Upper lobe of left lung (tissue), 6 donors: ENCODE measurements around the gene HNF4A. TPM values are rescaled to one million over a fixed set of nuclear protein-coding genes. Genes with fewer than 3 reads are reported as not detected.

ENCODE experiments used
- ATAC-seq, 2 donors: fragments of 200-7000 bp; cut with Tn5 transposase; one replicate each; pipeline ENCODE4 v1.9.1; 2022; ENCODE audit warnings: mild to moderate bottlenecking in 2 of 2, moderate library complexity in 2 of 2; ENCODE audit not compliant: low FRiP score in 2 of 2
- DNase-seq, 2 donors: peaks; one replicate each; pipeline ENCODE4 v3.0.0-alpha.2; 2019 to 2020
- H3K27ac ChIP-seq, 4 donors: fragments of 200-600 bp; sonication (generic); one replicate each; pipeline ENCODE4 v1.5.1; 2016 to 2019
- H3K27me3 ChIP-seq, 4 donors: fragments of 200-600 bp; sonication (generic); one replicate each; pipeline ENCODE4 v1.5.1; 2017 to 2019
- H3K36me3 ChIP-seq, 4 donors: fragments of 200-600 bp; sonication (generic); one replicate each; pipeline ENCODE4 v1.5.1; 2016 to 2019
- H3K4me1 ChIP-seq, 4 donors: fragments of 200-600 bp; sonication (generic); one replicate each; pipeline ENCODE4 v1.5.1; 2018 to 2019
- H3K4me3 ChIP-seq, 4 donors: fragments of 200-600 bp; sonication (generic); one replicate each; pipeline ENCODE4 v1.5.1; 2017 to 2019; ENCODE audit warnings: mild to moderate bottlenecking in 2 of 4, moderate library complexity in 1 of 4
- H3K9me3 ChIP-seq, 4 donors: fragments of 200-600 bp; sonication (generic); one replicate each; pipeline ENCODE4 v1.5.1; 2018 to 2019
- EP300 ChIP-seq, 4 donors: sonication (generic); formaldehyde crosslinking; IDR thresholded peaks; one replicate each; pipeline ENCODE4 v1.5.1; 2017; ENCODE audit warnings: antibody characterized with exemption in 4 of 4, control low read depth in 2 of 4
- POLR2A ChIP-seq, 4 donors: fragments of 450-650 bp; IDR thresholded peaks; one replicate each; pipeline ENCODE4 v1.5.1; 2016 to 2017; ENCODE audit warnings: antibody characterized with exemption in 4 of 4, mild to moderate bottlenecking in 2 of 4
- POLR2AphosphoS5 ChIP-seq, 2 donors: sonication (generic); formaldehyde crosslinking; IDR thresholded peaks; one replicate each; pipeline ENCODE4 v1.5.1; 2017; ENCODE audit warnings: antibody characterized with exemption in 2 of 2
- WGBS, 2 donors: methylation state at CpG; one replicate each; pipeline ENCODE4 v1.1.5; 2017 to 2018; 5-methylcytosine and 5-hydroxymethylcytosine counted together
- total RNA-seq, 6 donors: library from RNA; depleted of rRNA in 4 of 6; stranded (reverse); fragments of >200 nt in 4 of 6; gene quantifications; one replicate each; pipeline versions ENCODE4 v1.1.0 to v1.2.1, GENCODE V29; 2016 to 2021
- TF ChIP-seq, protein P1 (sequence below), 6 experiments: fragments of 450-650 bp in 4 of 6; fragments of 200-600 bp in 2 of 6; sonication (generic) in 2 of 6; IDR thresholded peaks; one replicate each; pipeline ENCODE4 v1.5.1; 2016 to 2019; ENCODE audit warnings: antibody characterized with exemption in 6 of 6
- donor health status: DM: no; HTN: no; CAD: no; lungs with moderate emphysema.
- donor health status: DM: no; HTN: yes; CAD: no; lungs with severe emphysema.

HNF4A gene
- total RNA-seq, 6 donors from 2014 or later: under 0.01 to 0.74 (median 0.45) TPM; not detected in 2

DNA sequence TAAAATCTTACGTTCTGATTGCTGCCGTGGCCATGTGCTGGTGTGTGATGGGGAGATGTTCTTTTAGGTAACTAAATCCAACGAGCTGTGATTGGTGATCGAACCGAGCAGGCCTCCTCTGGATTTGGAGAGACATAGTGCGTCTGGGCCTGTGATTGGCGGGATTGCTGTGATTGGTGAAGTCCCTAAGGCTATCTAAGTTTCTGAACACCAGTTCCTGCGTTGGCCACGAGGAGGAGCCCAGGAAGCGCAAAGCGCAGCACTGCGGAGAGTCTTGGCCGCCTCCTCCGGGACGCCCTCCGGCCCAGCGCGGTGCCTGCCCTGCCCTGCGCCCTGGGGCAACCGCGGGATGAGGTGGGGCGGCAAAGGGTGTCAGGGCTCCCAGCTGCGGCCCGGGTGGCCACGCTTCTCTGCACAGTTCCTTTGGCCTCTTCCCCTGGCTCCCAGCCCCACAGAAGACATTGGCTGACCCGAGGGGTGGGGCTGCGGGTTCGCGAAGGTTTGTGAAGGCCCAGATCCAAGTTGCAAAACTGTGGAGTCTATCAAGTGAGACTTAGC is 33.0 kb downstream of the HNF4A start:
- DNase-seq (peak; percentile 58 to 87), ATAC-seq (peak; percentile 73 to 89)
- WGBS, 2 donors: 8 to 17% methylated on average over 6 to 29 of the region's 29 CpGs
- no peaks in the 10 kb centered on the region for H3K36me3 ChIP-seq
- H3K4me1 ChIP-seq: peaks cover 0 to 9% (median 5%) of the 10 kb centered on the region in 4 donors
- no peak overlapping the region for H3K4me3 ChIP-seq
- no peak overlapping the region for H3K27ac ChIP-seq
- no peaks in the 10 kb centered on the region for H3K27me3 ChIP-seq
- TF ChIP-seq POLR2AphosphoS5 (IDR thresholded peaks at IDR 0.05): no peak
- TF ChIP-seq, protein P1, sequence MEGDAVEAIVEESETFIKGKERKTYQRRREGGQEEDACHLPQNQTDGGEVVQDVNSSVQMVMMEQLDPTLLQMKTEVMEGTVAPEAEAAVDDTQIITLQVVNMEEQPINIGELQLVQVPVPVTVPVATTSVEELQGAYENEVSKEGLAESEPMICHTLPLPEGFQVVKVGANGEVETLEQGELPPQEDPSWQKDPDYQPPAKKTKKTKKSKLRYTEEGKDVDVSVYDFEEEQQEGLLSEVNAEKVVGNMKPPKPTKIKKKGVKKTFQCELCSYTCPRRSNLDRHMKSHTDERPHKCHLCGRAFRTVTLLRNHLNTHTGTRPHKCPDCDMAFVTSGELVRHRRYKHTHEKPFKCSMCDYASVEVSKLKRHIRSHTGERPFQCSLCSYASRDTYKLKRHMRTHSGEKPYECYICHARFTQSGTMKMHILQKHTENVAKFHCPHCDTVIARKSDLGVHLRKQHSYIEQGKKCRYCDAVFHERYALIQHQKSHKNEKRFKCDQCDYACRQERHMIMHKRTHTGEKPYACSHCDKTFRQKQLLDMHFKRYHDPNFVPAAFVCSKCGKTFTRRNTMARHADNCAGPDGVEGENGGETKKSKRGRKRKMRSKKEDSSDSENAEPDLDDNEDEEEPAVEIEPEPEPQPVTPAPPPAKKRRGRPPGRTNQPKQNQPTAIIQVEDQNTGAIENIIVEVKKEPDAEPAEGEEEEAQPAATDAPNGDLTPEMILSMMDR (IDR thresholded peaks at IDR 0.05): peak; percentile 70 to 86 (median 83)
- H3K9me3 ChIP-seq: no peaks in the 10 kb centered on the region

- DNase-seq (no peak), ATAC-seq (no peak)
- Histone ChIP-seq H3K4me3 (no peak overlapping the region), H3K27ac (no peak overlapping the region), H3K9me3 (no peaks in the 10 kb centered on the region), H3K4me1 (peaks cover 3 to 9% (median 6%) of the 10 kb centered on the region in 4 donors), H3K36me3 (no peaks in the 10 kb centered on the region), H3K27me3 (no peaks in the 10 kb centered on the region)
- 76 to 81% methylated on average over 6 of the region's 6 CpGs for WGBS, 2 donors
- TF ChIP-seq EP300 (IDR thresholded peaks at IDR 0.05) (no peak), POLR2AphosphoS5 (IDR thresholded peaks at IDR 0.05) (no peak), POLR2A (IDR thresholded peaks at IDR 0.05) (no peak)
- TF ChIP-seq, protein P1 (IDR thresholded peaks at IDR 0.05): no peak
These were observed 34.4 kb downstream of the HNF4A start for GRCh38 chr20:44389871-44390270.

DNA sequence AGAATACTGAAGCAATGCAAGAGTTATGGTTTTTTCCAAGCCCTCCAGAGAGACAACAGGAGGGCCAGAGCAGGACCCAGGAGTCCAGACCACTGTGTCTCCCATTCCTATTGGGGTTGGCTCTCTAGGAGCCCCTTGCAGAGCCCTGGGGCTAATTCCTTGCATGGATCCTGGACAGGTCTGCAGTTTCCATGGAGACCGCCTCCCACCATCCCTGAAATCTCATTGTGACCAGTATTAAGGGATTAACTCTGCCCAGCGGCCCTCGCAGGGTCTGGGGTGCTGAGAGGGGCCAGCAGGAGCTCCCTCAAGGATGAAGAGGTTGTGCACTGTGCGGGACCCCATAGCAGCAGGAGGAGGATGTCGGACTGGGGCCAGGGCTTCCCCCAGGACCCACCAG is 34.8 kb downstream of the HNF4A start:
- H3K36me3 ChIP-seq: no peaks in the 10 kb centered on the region
- TF ChIP-seq EP300 (IDR thresholded peaks at IDR 0.05) (no peak), POLR2A (IDR thresholded peaks at IDR 0.05) (no peak), POLR2AphosphoS5 (IDR thresholded peaks at IDR 0.05) (no peak)
- TF ChIP-seq, protein P1 (IDR thresholded peaks at IDR 0.05): no peak
- H3K4me3 ChIP-seq: no peak overlapping the region
- 64 to 87% methylated on average over 4 to 5 of the region's 5 CpGs for WGBS, 2 donors
- H3K4me1 ChIP-seq: peaks cover 3 to 9% (median 6%) of the 10 kb centered on the region in 4 donors
- no peaks in the 10 kb centered on the region for H3K9me3 ChIP-seq
- DNase-seq (no peak), ATAC-seq (no peak)
- no peak overlapping the region for H3K27ac ChIP-seq
- H3K27me3 ChIP-seq: no peaks in the 10 kb centered on the region

DNA sequence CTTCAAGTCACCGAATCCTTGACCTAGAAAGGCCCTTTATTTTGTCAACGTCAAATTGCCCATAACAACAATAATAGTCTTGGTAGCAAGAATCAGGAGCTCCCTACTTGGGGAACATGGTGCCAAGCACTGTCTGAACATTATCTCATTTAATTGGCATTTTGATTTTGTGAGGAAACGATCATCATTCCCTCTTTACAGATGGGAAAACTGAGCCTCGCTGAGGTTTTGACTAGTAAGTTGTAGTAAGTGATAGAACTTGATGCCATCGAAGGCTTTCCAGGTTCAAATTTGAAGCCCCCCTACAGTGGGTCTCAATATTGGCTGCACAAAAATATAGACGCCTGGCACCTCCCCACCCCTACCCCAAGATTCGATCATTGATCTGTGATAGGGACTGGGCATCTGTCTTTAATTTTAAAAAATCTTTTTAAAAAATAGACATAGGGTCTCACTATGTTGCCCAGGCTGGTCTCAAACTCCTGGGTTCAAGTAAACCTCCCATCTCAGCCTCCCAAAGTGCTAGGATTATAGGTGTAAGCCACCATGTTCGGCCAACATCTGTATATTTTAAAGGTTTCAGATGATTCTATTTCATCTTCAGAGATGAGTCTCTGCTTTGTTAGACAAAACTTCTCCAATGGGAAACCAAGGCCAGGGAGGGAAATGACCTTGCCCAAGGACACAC is 36.7 kb downstream of the HNF4A start:
- ATAC-seq (no peak), DNase-seq (no peak)
- Histone ChIP-seq H3K4me3 (no peak overlapping the region), H3K27me3 (no peaks in the 10 kb centered on the region), H3K9me3 (no peaks in the 10 kb centered on the region), H3K27ac (no peak overlapping the region), H3K36me3 (no peaks in the 10 kb centered on the region), H3K4me1 (peaks cover 3 to 9% (median 6%) of the 10 kb centered on the region in 4 donors)
- no peak for TF ChIP-seq POLR2A (IDR thresholded peaks at IDR 0.05)
- TF ChIP-seq, protein P1 (IDR thresholded peaks at IDR 0.05): no peak
- TF ChIP-seq EP300 (IDR thresholded peaks at IDR 0.05): no peak
- no peak for TF ChIP-seq POLR2AphosphoS5 (IDR thresholded peaks at IDR 0.05)
- WGBS, 2 donors: 92 to 97% methylated on average over 8 of the region's 8 CpGs
